K562 (cell line): ENCODE measurements around the gene CCDC138. TPM values are rescaled to one million over a fixed set of nuclear protein-coding genes. Genes with fewer than 3 reads are reported as not detected.

Experiments used
- ATAC-seq: fragments of 200-7000 bp; cut with Tn5 transposase; 3 replicates; pipeline ENCODE4 v1.9.1; 2020; ENCODE audit warnings: moderate library complexity
- BruUV-seq: library from RNA; stranded (reverse); fragments of 400-500 nt; replicated peaks from 2 replicates; lab custom pipeline; 2021; lab: Mats Ljungman, UMichigan
- CTCF ChIA-PET: fragments of 300-600 bp; formaldehyde crosslinking; extraction: SDS; loops from one replicate; lab custom pipeline; 2021; ENCODE audit warnings: low intra/inter-chr PET ratio; lab: Yijun Ruan, JAX
- POLR2A ChIA-PET: fragments of 300-600, 350-650 bp; sonication (Branson Sonifier 250); formaldehyde crosslinking; extraction: SDS; loops from one replicate; lab custom pipeline; 2021; ENCODE audit warnings: antibody characterized with exemption, inconsistent platforms; lab: Yijun Ruan, JAX
- DNase-seq, 4 experiments: peaks; one replicate each; pipeline versions ENCODE4 v3.0.0 to v3.0.0-alpha.2; 2011 to 2018; ENCODE audit warnings: low spot score in 3 of 4, mixed read lengths in 3 of 4; ENCODE audit errors: extremely low read depth in 1 of 4
- FAIRE-seq: peaks from 2 replicates; lab custom pipeline; 2011; peaks lifted over from hg19 to GRCh38; lab: Jason Lieb, UNC
- H2AFZ ChIP-seq: 2 replicates; pipeline ENCODE4 v1.6.0; 2011; ENCODE audit warnings: low read depth, low read length, control low read depth, inconsistent platforms
- H3K27ac ChIP-seq: fragments of 200-600 bp; 3 replicates; pipeline ENCODE4 v1.8.0; 2011; ENCODE audit warnings: low read depth, mild to moderate bottlenecking, control low read depth, inconsistent platforms, low read length, moderate library complexity, mixed read lengths; ENCODE audit errors: extremely low read depth
- H3K27me3 ChIP-seq, 2 experiments: fragments of 300-600 bp in 1 of 2; 2 replicates in 1 of 2; 3 replicates in 1 of 2; pipeline versions ENCODE4 v1.6.0 to v1.8.0; 2011; ENCODE audit warnings: inconsistent platforms in 2 of 2, low read length in 2 of 2, mild to moderate bottlenecking in 1 of 2, mixed read lengths in 1 of 2, moderate library complexity in 1 of 2; ENCODE audit not compliant: control insufficient read depth in 2 of 2, insufficient read depth in 2 of 2
- H3K36me3 ChIP-seq: fragments of 300-600 bp; 3 replicates; pipeline ENCODE4 v1.8.0; 2011; ENCODE audit warnings: mild to moderate bottlenecking, low read length, inconsistent platforms; ENCODE audit not compliant: control insufficient read depth, insufficient read depth
- H3K4me1 ChIP-seq, 2 experiments: fragments of 200-600 bp in 1 of 2; replicated peaks in 1 of 2; 2 replicates in 1 of 2; 3 replicates in 1 of 2; pipeline versions ENCODE4 v1.5.1 to v1.8.0; 2011; ENCODE audit warnings: inconsistent platforms in 2 of 2, low read length in 2 of 2, mild to moderate bottlenecking in 1 of 2, mixed read lengths in 1 of 2, moderate library complexity in 1 of 2; ENCODE audit not compliant: control insufficient read depth in 2 of 2, insufficient read depth in 2 of 2
- H3K4me2 ChIP-seq: 2 replicates; pipeline ENCODE4 v1.6.1; 2011; ENCODE audit warnings: low read length, control low read depth, inconsistent platforms, mixed read lengths; ENCODE audit not compliant: insufficient read depth
- H3K4me3 ChIP-seq: fragments of 200-600 bp; sonication (generic), shearing (Covaris generic); 2 replicates; pipeline ENCODE4 v1.5.1; 2016; ENCODE audit warnings: control low read depth, inconsistent platforms
- H3K79me2 ChIP-seq: fragments of 200-600 bp; 3 replicates; pipeline ENCODE4 v1.8.0; 2011; ENCODE audit warnings: low read length, inconsistent platforms; ENCODE audit not compliant: control insufficient read depth, insufficient read depth
- H3K9ac ChIP-seq, 2 experiments: 2 replicates each; pipeline versions ENCODE4 v1.6.0 to v1.6.1; 2011; ENCODE audit warnings: low read depth in 2 of 2, low read length in 2 of 2, control low read depth in 1 of 2, inconsistent platforms in 1 of 2, mild to moderate bottlenecking in 1 of 2, mixed read lengths in 1 of 2; ENCODE audit not compliant: insufficient read depth in 1 of 2
- H3K9me1 ChIP-seq: one replicate; pipeline ENCODE4 v1.6.0; 2011; ENCODE audit warnings: inconsistent platforms, mild to moderate bottlenecking, low read length, moderate library complexity; ENCODE audit not compliant: control insufficient read depth, insufficient read depth
- H3K9me3 ChIP-seq: replicated peaks from 2 replicates; pipeline ENCODE4 v1.5.1; 2011; ENCODE audit warnings: low read depth, low read length, inconsistent platforms; ENCODE audit not compliant: control insufficient read depth, insufficient read depth
- H4K20me1 ChIP-seq: replicated peaks from 2 replicates; pipeline ENCODE4 v1.6.1; 2011; ENCODE audit warnings: low read length, inconsistent platforms, mixed read lengths; ENCODE audit not compliant: control insufficient read depth, insufficient read depth
- ELF2 ChIP-seq: fragments of 250-450 bp; sonication (Bioruptor Pico); IDR thresholded peaks from 2 replicates; pipeline ENCODE4 v1.5.0; 2021; ENCODE audit warnings: mild to moderate bottlenecking
- KLF13 ChIP-seq: fragments of 450-650 bp; IDR thresholded peaks from 2 replicates; pipeline ENCODE4 v1.6.1; 2016; ENCODE audit warnings: missing genetic modification characterization, low read depth, mild to moderate bottlenecking, missing compliant biosample characterization, moderate library complexity, borderline replicate concordance
- RAD51 ChIP-seq: fragments of 450-650 bp; IDR thresholded peaks from 2 replicates; pipeline ENCODE4 v1.7.1; 2016; ENCODE audit warnings: low read depth, mild to moderate bottlenecking, borderline replicate concordance
- SMARCE1 ChIP-seq: fragments of 450-650 bp; IDR thresholded peaks from 2 replicates; pipeline ENCODE4 v1.7.1; 2016; ENCODE audit warnings: mild to moderate bottlenecking
- TCFL5 ChIP-seq: fragments of 250-450 bp; sonication (Bioruptor Pico); conservative IDR thresholded peaks from 2 replicates; pipeline ENCODE4 v1.6.1; 2021; ENCODE audit warnings: mild to moderate bottlenecking, moderate library complexity, matching md5 sums
- ZBTB17 ChIP-seq: fragments of 450-650 bp; formaldehyde crosslinking; IDR thresholded peaks from 2 replicates; pipeline ENCODE4 v1.4.0; 2020; ENCODE audit warnings: mild to moderate bottlenecking
- ZNF24 ChIP-seq: fragments of 450-650 bp; IDR thresholded peaks from 2 replicates; pipeline ENCODE4 v1.6.1; 2016
- WGBS: fragments of 100-300 bp; shearing (Covaris generic); methylation state at CpG from one replicate; pipeline ENCODE4 v1.1.6; 2016; ENCODE audit warnings: low coverage, mixed read lengths; ENCODE audit not compliant: insufficient coverage; ENCODE audit errors: missing lambda C conversion rate; 5-methylcytosine and 5-hydroxymethylcytosine counted together
- in situ Hi-C: fragments of 300-500 bp; cut with MboI; formaldehyde crosslinking; loops from 4 replicates; pipeline ENCODE4 v1.15.0; 2018; ENCODE audit warnings: inconsistent platforms, mixed read lengths
- intact Hi-C: fragments of 100-400 bp; cut with micrococcal nuclease; formaldehyde crosslinking; loops from 2 replicates; pipeline ENCODE4 v1.14.2; 2022
- polyA plus RNA-seq, 8 experiments: library from polyadenylated mRNA; depleted of rRNA in 4 of 8; stranded (reverse) in 5 of 8; unstranded in 3 of 8; fragments of >200 nt; fragmentation: Nextera tagmentation in 2 of 8; fragmentation: Illumina TruSeq in 1 of 8; extraction: Ambion mirVana in 2 of 8; extraction: Trizol in 1 of 8; gene quantifications; 2 replicates each; pipeline versions ENCODE4 v1.2.1 to v1.2.3, GENCODE V29; 2011 to 2014; ENCODE audit warnings: inconsistent platforms in 1 of 8, missing spikeins in 1 of 8
- total RNA-seq, 7 experiments: library from RNA; depleted of rRNA in 6 of 7; stranded (reverse); fragments of >200 nt in 6 of 7; fragmentation: Illumina TruSeq in 2 of 7; extraction: Trizol in 2 of 7; gene quantifications; 2 replicates each; pipeline versions ENCODE4 v1.2.1 to v1.2.3, GENCODE V29; 2011 to 2021; ENCODE audit warnings: low replicate concordance in 1 of 7
- TF ChIP-seq, protein P1 (sequence below), 2 experiments: fragments of 450-650 bp in 1 of 2; IDR thresholded peaks; 2 replicates each; pipeline ENCODE4 v1.6.1; 2011 to 2017; ENCODE audit warnings: low read depth in 2 of 2, antibody characterized with exemption in 1 of 2, borderline replicate concordance in 1 of 2, low read length in 1 of 2, mild to moderate bottlenecking in 1 of 2, mixed read lengths in 1 of 2; ENCODE audit not compliant: control insufficient read depth in 1 of 2

CCDC138 gene
- total and polyA plus RNA-seq, 9 of the 15 experiments (the other 6 are each of a cell fraction or from before 2014, with no cell fraction given), result 17.5 to 44.6 (median 26.7) TPM

DNA sequence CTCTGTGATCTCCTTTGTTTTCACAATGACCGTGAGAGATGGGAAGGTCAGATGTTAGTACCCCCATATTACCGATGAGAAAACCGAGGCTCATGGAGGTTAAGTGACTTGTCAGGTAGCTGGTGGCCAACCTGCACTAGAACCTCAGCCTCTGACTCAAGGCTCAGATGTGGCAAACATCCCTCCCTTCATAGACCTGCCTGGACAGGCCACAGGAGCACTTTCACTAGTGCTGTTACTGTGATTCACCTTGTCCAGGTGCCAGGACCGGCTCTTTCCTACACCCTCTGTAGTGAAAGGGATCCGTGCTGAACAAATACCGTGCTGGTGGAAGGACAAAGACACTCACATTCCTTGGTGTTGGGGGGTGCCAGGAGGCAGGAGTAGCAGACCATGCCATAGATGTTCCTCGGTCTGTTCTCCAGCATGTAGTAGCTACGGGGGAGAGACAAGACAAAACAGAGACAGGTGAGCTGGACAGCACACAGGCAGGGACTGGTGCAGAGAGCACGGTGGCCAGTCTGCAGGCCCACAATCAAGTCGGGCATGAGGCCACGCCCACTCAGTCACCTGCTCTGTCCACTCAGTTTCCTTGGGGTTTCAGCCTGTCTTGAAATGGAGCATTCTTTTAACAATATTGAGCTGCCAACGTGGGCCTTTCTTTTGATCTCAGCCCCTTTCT, 136.6 kb downstream of the CCDC138 start:
- CTCF ChIA-PET, result no interaction called here
- Histone ChIP-seq H2AFZ (no peak overlapping the region), H3K36me3 (no peaks in the 10 kb centered on the region), H3K27me3 (peaks cover 45 to 96% of the 10 kb centered on the region in 2 experiments), H3K79me2 (no peaks in the 10 kb centered on the region), H3K27ac (no peak overlapping the region), H3K9ac (no peak overlapping the region), H3K9me1 (no peaks in the 10 kb centered on the region), H4K20me1 (peaks cover 9% of the 10 kb centered on the region; the same call in 1 of the 2 replicates)
- in situ Hi-C loops, result no loop called here
- DNase-seq (no peak), FAIRE-seq (no peak)
- no TSS peak for BruUV-seq
- TF ChIP-seq TCFL5 (CRISPR knock-in tag), result no peak
- TF ChIP-seq, all 486 proteins: peak for 0
- ATAC-seq, result peak; percentile 24; the same call in 2 of the 3 replicates
- H3K4me2 ChIP-seq, result no peak overlapping the region
- H3K4me1 ChIP-seq, result no peaks in the 10 kb centered on the region
- POLR2A ChIA-PET, result interaction anchor here (1.4 kb wide), 1 partner anchor 12 kb away, joined by 3 read pairs; no protein-coding TSS in a partner anchor
- no peaks in the 10 kb centered on the region for H3K9me3 ChIP-seq
- no peak overlapping the region for H3K4me3 ChIP-seq
- whole genome bisulfite sequencing, result 0% methylated on average over 12 of the region's 12 CpGs
- intact Hi-C loops, result no loop called here

DNA sequence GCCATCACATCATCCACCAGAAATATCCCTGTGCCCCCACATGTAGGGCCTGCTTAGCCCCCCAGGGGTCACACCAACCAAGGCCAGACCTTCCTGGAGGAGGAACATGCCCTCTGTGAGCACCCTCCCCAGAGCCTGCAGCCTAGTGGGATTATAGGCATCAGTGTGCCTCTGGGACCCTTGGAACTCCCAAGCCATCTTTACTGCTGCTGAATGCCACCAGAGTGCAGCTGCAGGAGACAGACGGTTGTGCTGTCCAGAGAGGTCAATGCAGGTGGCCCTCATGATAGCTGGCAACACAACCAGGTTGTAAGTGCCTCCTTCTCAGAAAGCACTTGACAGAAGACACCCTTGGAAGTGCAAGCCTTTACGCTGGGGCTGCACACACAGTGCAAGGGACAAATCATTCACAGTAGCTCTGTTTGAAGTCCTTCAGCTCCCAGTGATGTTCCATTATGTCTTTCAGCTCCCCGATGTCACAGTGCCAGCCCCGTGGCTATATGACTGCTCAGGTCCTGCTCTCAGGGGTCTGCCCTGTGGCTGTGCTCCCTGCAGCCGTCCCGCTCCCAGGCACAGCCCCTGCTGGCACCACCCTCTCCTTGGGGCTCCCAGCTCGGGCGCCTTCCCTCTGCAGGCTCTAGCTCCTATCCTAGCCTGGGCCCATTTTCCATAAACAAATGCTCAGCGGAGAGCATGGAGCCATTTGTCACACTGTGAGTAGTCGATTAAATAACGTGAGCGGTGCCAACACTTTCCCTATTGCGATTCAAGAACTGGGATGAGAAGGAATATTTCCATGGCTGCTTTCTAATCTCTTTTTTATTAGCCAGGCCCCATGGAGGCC, 137.4 kb downstream of the CCDC138 start:
- Histone ChIP-seq H3K9me3 (no peaks in the 10 kb centered on the region), H3K36me3 (no peaks in the 10 kb centered on the region), H3K4me2 (no peak overlapping the region), H3K9me1 (no peaks in the 10 kb centered on the region), H3K4me3 (no peak overlapping the region), H3K4me1 (no peaks in the 10 kb centered on the region), H4K20me1 (peaks cover 11% of the 10 kb centered on the region; the same call in 1 of the 2 replicates), H3K27me3 (peaks cover 39 to 93% of the 10 kb centered on the region in 2 experiments; a peak in 4 of 5 replicates), H3K79me2 (no peaks in the 10 kb centered on the region), H3K27ac (no peak overlapping the region), H3K9ac (no peak overlapping the region), H2AFZ (no peak overlapping the region)
- no peak for ATAC-seq
- ChIA-PET POLR2A (interaction anchor here (1.4 kb wide), 1 partner anchor 11 kb away, joined by 3 read pairs; no protein-coding TSS in a partner anchor), CTCF (no interaction called here)
- FAIRE-seq, result peak; percentile 23
- DNase-seq, result no peak
- 0% methylated on average over 9 of the region's 13 CpGs for WGBS
- BruUV-seq, result no TSS peak
- intact Hi-C loops (no loop called here), in situ Hi-C loops (no loop called here)
- TF ChIP-seq, protein P1, sequence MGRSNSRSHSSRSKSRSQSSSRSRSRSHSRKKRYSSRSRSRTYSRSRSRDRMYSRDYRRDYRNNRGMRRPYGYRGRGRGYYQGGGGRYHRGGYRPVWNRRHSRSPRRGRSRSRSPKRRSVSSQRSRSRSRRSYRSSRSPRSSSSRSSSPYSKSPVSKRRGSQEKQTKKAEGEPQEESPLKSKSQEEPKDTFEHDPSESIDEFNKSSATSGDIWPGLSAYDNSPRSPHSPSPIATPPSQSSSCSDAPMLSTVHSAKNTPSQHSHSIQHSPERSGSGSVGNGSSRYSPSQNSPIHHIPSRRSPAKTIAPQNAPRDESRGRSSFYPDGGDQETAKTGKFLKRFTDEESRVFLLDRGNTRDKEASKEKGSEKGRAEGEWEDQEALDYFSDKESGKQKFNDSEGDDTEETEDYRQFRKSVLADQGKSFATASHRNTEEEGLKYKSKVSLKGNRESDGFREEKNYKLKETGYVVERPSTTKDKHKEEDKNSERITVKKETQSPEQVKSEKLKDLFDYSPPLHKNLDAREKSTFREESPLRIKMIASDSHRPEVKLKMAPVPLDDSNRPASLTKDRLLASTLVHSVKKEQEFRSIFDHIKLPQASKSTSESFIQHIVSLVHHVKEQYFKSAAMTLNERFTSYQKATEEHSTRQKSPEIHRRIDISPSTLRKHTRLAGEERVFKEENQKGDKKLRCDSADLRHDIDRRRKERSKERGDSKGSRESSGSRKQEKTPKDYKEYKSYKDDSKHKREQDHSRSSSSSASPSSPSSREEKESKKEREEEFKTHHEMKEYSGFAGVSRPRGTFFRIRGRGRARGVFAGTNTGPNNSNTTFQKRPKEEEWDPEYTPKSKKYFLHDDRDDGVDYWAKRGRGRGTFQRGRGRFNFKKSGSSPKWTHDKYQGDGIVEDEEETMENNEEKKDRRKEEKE (IDR thresholded peaks at IDR 0.05; ENCODE audit: borderline replicate concordance in 1 of 2, control insufficient read depth in 1 of 2, low read depth in 2 of 2, low read length in 1 of 2), result no peak
- TF ChIP-seq KLF13 (no peak), RAD51 (no peak), ZNF24 (no peak), ZBTB17 (CRISPR knock-in tag) (no peak), SMARCE1 (no peak), ELF2 (no peak)
